IMR-90 (cell line): ENCODE measurements around the gene TBXAS1. TPM values are rescaled to one million over a fixed set of nuclear protein-coding genes. Genes with fewer than 3 reads are reported as not detected.

Source experiments
- ATAC-seq: fragments of 200-7000 bp; cut with Tn5 transposase; 2 replicates; pipeline ENCODE4 v1.9.1; 2020; ENCODE audit warnings: low read depth, mild to moderate bottlenecking, moderate library complexity
- BruUV-seq: library from RNA; stranded (reverse); fragments of 400-500 nt; replicated peaks from 2 replicates; lab custom pipeline; 2021; lab: Mats Ljungman, UMichigan
- CTCF ChIA-PET: fragments of 300-600 bp; formaldehyde crosslinking; extraction: SDS; loops from one replicate; lab custom pipeline; 2021; ENCODE audit warnings: antibody characterized with exemption; lab: Yijun Ruan, JAX
- POLR2A ChIA-PET: fragments of 300-600 bp; sonication (Branson Sonifier 250); formaldehyde crosslinking; loops from one replicate; lab custom pipeline; 2022; ENCODE audit warnings: antibody characterized with exemption; ENCODE audit not compliant: unreplicated experiment; lab: Charles Lee
- DNase-seq: peaks from one replicate; pipeline ENCODE4 v3.0.0; 2013
- H2AFZ ChIP-seq: replicated peaks from 2 replicates; pipeline ENCODE3; 2013; ENCODE audit warnings: low read length, mild to moderate bottlenecking; ENCODE audit not compliant: poor library complexity
- H2AK5ac ChIP-seq: 2 replicates; pipeline ENCODE4 v1.6.1; 2013; ENCODE audit warnings: low read depth, low read length, inconsistent platforms
- H2AK9ac ChIP-seq: replicated peaks from 2 replicates; pipeline ENCODE3; 2013; ENCODE audit warnings: mild to moderate bottlenecking, low read depth, low read length, moderate library complexity; ENCODE audit not compliant: poor library complexity
- H2BK120ac ChIP-seq: 2 replicates; pipeline ENCODE4 v1.6.1; 2013; ENCODE audit warnings: low read depth, low read length, inconsistent platforms
- H2BK15ac ChIP-seq: 3 replicates; pipeline ENCODE4 v1.6.1; 2013; ENCODE audit warnings: low read depth, low read length, inconsistent platforms
- H2BK20ac ChIP-seq: 2 replicates; pipeline ENCODE4 v1.6.1; 2013; ENCODE audit warnings: low read depth, mild to moderate bottlenecking, inconsistent platforms, low read length, moderate library complexity
- H2BK5ac ChIP-seq: 2 replicates; pipeline ENCODE4 v1.6.1; 2013; ENCODE audit warnings: mild to moderate bottlenecking, low read depth, low read length, inconsistent platforms; ENCODE audit not compliant: poor library complexity, severe bottlenecking
- H3K14ac ChIP-seq: replicated peaks from 2 replicates; pipeline ENCODE4 v1.6.1; 2013; ENCODE audit warnings: low read depth, low read length, inconsistent platforms
- H3K18ac ChIP-seq: 2 replicates; pipeline ENCODE4 v1.6.1; 2013; ENCODE audit warnings: low read depth, low read length, control low read depth
- H3K23ac ChIP-seq: 2 replicates; pipeline ENCODE4 v1.6.1; 2013; ENCODE audit warnings: low read depth, low read length, inconsistent platforms
- H3K27ac ChIP-seq: 2 replicates; pipeline ENCODE4 v1.5.1; 2013; ENCODE audit warnings: mild to moderate bottlenecking, control low read depth, low read length; ENCODE audit not compliant: insufficient read depth
- H3K27me3 ChIP-seq: 2 replicates; pipeline ENCODE4 v1.6.1; 2013; ENCODE audit warnings: low read length; ENCODE audit not compliant: control insufficient read depth, insufficient read depth
- H3K36me3 ChIP-seq: 2 replicates; pipeline ENCODE4 v1.6.1; 2013; ENCODE audit warnings: low read length, mixed read lengths; ENCODE audit not compliant: control insufficient read depth, insufficient read depth
- H3K4ac ChIP-seq: 2 replicates; pipeline ENCODE4 v1.6.1; 2013; ENCODE audit warnings: low read depth, low read length, inconsistent platforms
- H3K4me1 ChIP-seq: 2 replicates; pipeline ENCODE4 v1.6.1; 2013; ENCODE audit warnings: low read length, mixed read lengths; ENCODE audit not compliant: control insufficient read depth, insufficient read depth
- H3K4me2 ChIP-seq: 2 replicates; pipeline ENCODE4 v1.6.1; 2013; ENCODE audit warnings: low read depth, mild to moderate bottlenecking, control low read depth, low read length, moderate library complexity
- H3K4me3 ChIP-seq: 2 replicates; pipeline ENCODE4 v1.5.1; 2013; ENCODE audit warnings: low read depth, mild to moderate bottlenecking, control low read depth, low read length, moderate library complexity; ENCODE audit not compliant: insufficient read depth
- H3K56ac ChIP-seq: 2 replicates; pipeline ENCODE4 v1.6.1; 2013; ENCODE audit warnings: low read length, inconsistent platforms; ENCODE audit not compliant: insufficient read depth; ENCODE audit errors: extremely low read depth
- H3K79me1 ChIP-seq, 2 experiments: 2 replicates each; pipeline ENCODE4 v1.6.1; 2013; ENCODE audit warnings: low read length in 2 of 2, inconsistent platforms in 1 of 2, low read depth in 1 of 2
- H3K9ac ChIP-seq: 2 replicates; pipeline ENCODE4 v1.6.1; 2013; ENCODE audit warnings: low read depth, low read length, control low read depth
- H3K9me1 ChIP-seq: 2 replicates; pipeline ENCODE4 v1.6.1; 2013; ENCODE audit warnings: low read length, inconsistent platforms; ENCODE audit not compliant: insufficient read depth
- H3K9me3 ChIP-seq: 2 replicates; pipeline ENCODE4 v1.6.1; 2013; ENCODE audit warnings: low read length; ENCODE audit not compliant: control insufficient read depth, insufficient read depth
- H4K20me1 ChIP-seq: 2 replicates; pipeline ENCODE4 v1.6.1; 2013; ENCODE audit warnings: low read length, inconsistent platforms; ENCODE audit not compliant: insufficient read depth
- H4K5ac ChIP-seq: 2 replicates; pipeline ENCODE4 v1.6.1; 2013; ENCODE audit warnings: mild to moderate bottlenecking, low read depth, low read length, control low read depth
- H4K8ac ChIP-seq, 2 experiments: 2 replicates each; pipeline ENCODE4 v1.6.1; 2013; ENCODE audit warnings: low read depth in 2 of 2, low read length in 2 of 2, control low read depth in 1 of 2, inconsistent platforms in 1 of 2
- H4K91ac ChIP-seq: 2 replicates; pipeline ENCODE4 v1.6.1; 2013; ENCODE audit warnings: low read depth, low read length, inconsistent platforms; ENCODE audit not compliant: insufficient read depth
- MAFK ChIP-seq: IDR thresholded peaks from 2 replicates; pipeline ENCODE4 v1.6.1; 2012; ENCODE audit warnings: low read depth, low read length, improper control_type of control experiment
- MAZ ChIP-seq: IDR thresholded peaks from 2 replicates; pipeline ENCODE4 v1.6.1; 2012; ENCODE audit warnings: low read depth, mild to moderate bottlenecking, low read length, improper control_type of control experiment, moderate library complexity, borderline replicate concordance
- NFE2L2 ChIP-seq: fragments of 150-350 bp; IDR thresholded peaks from 2 replicates; pipeline ENCODE4 v1.6.1; 2016; ENCODE audit warnings: low read depth, mild to moderate bottlenecking, low read length
- POLR2A ChIP-seq: IDR thresholded peaks from 2 replicates; pipeline ENCODE4 v1.6.1; 2012; ENCODE audit warnings: mild to moderate bottlenecking, low read depth, low read length
- RCOR1 ChIP-seq: IDR thresholded peaks from 2 replicates; pipeline ENCODE4 v1.6.1; 2012; ENCODE audit warnings: mild to moderate bottlenecking, low read length, improper control_type of control experiment; ENCODE audit not compliant: insufficient replicate concordance
- WGBS, 2 experiments: methylation state at CpG; one replicate each; pipeline versions ENCODE4 v1.1.5 to v1.1.7; 2013; ENCODE audit warnings: missing lambda C conversion rate in 2 of 2; ENCODE audit not compliant: insufficient read length in 1 of 2; ENCODE audit errors: extremely low coverage in 2 of 2; 5-methylcytosine and 5-hydroxymethylcytosine counted together
- dilution Hi-C: fragments of 300-500 bp; cut with HindIII; formaldehyde crosslinking; loops from one replicate; pipeline ENCODE4 v1.14.3; 2018; ENCODE audit warnings: low sequenced_read_pairs; ENCODE audit not compliant: unreplicated experiment
- in situ Hi-C: fragments of 300-500 bp; cut with MboI; formaldehyde crosslinking; loops from 3 replicates; pipeline ENCODE4 v1.14.3; 2019; ENCODE audit warnings: low sequenced_read_pairs, inconsistent platforms, mixed read lengths
- intact Hi-C: fragments of 100-400 bp; cut with micrococcal nuclease; formaldehyde crosslinking; loops from 2 replicates; pipeline ENCODE4 v1.10.0; 2022
- polyA plus RNA-seq, 3 experiments: library from polyadenylated mRNA; depleted of rRNA; stranded (reverse); fragments of >200 nt; gene quantifications; 2 replicates each; pipeline ENCODE4 v1.2.3, GENCODE V29; 2012; ENCODE audit warnings: low replicate concordance in 1 of 3
- total RNA-seq: library from RNA; depleted of rRNA; stranded (reverse); fragments of >200 nt; gene quantifications from 2 replicates; pipeline ENCODE4 v1.2.3, GENCODE V29; 2012

Gene TBXAS1
- total and polyA plus RNA-seq, 2 of the 4 experiments (the other 2 are of a cell fraction), result 5.9 to 10.8 TPM

DNA sequence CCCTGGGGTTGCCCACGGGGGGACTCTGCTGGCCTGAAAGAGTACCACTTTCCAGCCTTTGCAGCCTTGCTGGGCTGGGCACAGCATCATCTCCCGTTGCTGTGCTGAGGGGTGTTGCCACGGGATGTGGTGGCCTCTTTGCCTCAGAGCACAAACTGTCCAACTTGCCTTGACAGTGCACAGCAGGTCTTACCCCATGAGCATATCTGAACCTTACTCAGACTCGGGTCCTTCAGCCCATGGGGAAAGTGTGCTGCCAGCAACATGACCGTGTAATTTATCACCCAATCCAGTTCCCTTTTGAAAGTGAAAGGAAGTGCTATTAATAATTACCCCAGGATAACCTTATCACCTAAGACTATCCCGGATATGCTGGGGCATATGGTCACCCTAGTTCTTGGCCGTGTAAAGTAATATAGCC is 46.8 kb downstream of the TBXAS1 start:
- Histone ChIP-seq H2AK9ac (no peak overlapping the region), H2AFZ (no peak overlapping the region), H3K4me2 (no peak overlapping the region), H3K56ac (no peak overlapping the region), H3K9me3 (no peaks in the 10 kb centered on the region), H2BK5ac (no peak overlapping the region), H2BK120ac (no peak overlapping the region), H3K27ac (no peak overlapping the region), H3K4ac (no peak overlapping the region), H3K9ac (no peak overlapping the region), H3K4me3 (no peak overlapping the region), H3K9me1 (peaks cover 8% of the 10 kb centered on the region; the same call in 1 of the 2 replicates), H2BK20ac (no peak overlapping the region), H2BK15ac (no peak overlapping the region), H3K4me1 (peaks cover 13% of the 10 kb centered on the region), H3K36me3 (peaks cover 12% of the 10 kb centered on the region), H2AK5ac (no peak overlapping the region), H3K23ac (no peak overlapping the region), H3K18ac (no peak overlapping the region), H4K91ac (0 out of 2 replicates have a peak overlapping the region, but pooled peaks have one; percentile 1), H4K20me1 (no peaks in the 10 kb centered on the region), H3K79me1 (no peaks in the 10 kb centered on the region), H4K8ac (no peak overlapping the region; a peak in 1 of 4 replicates), H3K14ac (no peak overlapping the region), H4K5ac (no peak overlapping the region), H3K27me3 (no peaks in the 10 kb centered on the region)
- ChIA-PET CTCF (no interaction called here), POLR2A (no interaction called here)
- no TSS peak for BruUV-seq
- intact Hi-C loops, result no loop called here
- WGBS, 2 experiments, result 74% methylated on average over 3 of the region's 7 CpGs; no CpG with 5 or more reads in 1 of the 2 experiments
- dilution Hi-C loops, result no loop called here
- DNase-seq (no peak), ATAC-seq (no peak)
- in situ Hi-C loops, result no loop called here
- TF ChIP-seq NFE2L2, result no peak
- TF ChIP-seq POLR2A, result no peak
- no peak for TF ChIP-seq RCOR1
- TF ChIP-seq MAFK, result no peak
- TF ChIP-seq MAZ, result no peak
